ENCODE measurements around the gene PRKCB.

PRKCB gene

DNA sequence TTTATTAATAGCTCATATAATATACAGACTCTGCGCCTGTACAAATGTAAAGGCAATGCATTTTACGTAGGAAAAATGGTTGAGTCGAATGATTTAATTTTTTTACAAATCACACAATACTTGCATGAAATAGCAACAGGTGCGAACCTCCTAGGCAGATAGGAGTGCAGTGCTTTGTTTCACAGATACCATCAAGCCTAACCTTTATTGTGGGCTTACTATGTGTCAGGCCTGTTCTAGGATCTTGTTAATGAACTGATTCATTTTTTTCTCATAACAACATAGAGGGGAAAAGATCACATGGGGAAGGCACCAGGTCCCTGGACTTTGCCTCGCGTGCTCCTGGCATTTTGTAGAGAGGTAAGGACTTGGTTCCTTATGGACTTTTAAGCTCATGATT, 107.8 kb downstream of the PRKCB start:
- no peak for DNase-seq (ENCODE audit: low read depth)

- DNase-seq (ENCODE audit: low read depth): no peak
These were observed 108.6 kb downstream of the PRKCB start for GRCh38 chr16:23944381-23944780.

DNA sequence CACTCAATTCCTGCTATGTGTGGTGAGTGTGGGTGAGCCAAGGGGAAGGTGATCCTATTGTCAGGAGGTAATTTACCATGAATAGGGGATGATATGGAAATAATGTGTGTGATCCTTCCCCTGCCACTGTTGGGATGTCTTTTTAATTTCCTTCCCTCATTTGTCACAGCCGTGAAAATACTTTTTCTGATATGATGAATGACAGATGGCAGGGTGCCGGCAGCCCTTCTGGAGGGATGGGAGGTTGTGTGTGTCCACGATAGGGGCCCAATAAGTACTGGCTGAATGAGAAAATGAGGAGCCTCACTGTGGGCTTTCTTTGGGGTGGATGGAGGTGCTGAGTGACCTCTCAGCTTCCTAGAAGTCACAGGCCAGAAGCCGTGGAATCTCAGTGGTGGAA, 109.5 kb downstream of the PRKCB start:
- DNase-seq (ENCODE audit: low read depth): no peak

DNA sequence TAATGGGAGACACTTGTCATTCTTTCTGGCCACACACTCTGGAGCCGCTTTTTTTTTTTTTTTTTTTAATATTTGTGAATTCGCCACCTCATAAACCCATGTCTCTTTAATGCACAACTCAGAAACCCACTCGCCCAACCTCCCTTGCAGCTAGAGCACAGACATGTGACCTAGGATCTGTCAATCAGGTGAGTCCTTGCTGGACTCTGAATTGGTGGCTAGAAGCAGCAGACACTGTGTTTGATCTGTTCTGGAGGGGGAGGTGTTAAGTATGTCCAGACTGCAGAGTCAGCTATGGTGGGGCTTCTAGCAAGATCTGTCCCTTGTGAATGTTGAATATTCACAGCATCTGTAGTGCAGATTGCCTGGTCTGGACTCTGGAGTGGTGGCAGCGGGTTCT, 112.1 kb downstream of the PRKCB start:
- DNase-seq (ENCODE audit: low read depth): no peak

DNA sequence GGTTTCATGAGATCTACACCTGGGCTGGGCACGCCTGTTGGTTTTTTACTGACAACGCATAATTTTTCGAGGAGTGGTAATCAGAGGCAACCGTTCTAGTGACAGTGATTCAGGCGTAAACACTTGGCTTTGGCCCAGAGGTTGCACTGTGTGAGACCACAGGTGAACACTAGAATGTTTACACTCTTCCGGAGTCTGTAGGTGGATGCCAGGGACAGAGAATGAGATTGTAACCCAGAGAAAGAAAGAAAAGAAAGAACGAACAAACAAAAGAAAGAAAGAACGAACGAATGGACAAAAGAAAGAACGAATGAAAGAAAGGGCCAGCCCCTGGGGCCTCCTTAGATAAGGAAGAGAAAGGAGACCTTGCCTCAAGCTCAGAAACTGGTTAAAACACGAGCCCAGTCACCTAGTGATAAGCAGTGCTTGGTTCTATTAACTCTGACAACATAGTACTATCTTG, 113.2 kb downstream of the PRKCB start:
- no peak for DNase-seq (ENCODE audit: low read depth)

DNA sequence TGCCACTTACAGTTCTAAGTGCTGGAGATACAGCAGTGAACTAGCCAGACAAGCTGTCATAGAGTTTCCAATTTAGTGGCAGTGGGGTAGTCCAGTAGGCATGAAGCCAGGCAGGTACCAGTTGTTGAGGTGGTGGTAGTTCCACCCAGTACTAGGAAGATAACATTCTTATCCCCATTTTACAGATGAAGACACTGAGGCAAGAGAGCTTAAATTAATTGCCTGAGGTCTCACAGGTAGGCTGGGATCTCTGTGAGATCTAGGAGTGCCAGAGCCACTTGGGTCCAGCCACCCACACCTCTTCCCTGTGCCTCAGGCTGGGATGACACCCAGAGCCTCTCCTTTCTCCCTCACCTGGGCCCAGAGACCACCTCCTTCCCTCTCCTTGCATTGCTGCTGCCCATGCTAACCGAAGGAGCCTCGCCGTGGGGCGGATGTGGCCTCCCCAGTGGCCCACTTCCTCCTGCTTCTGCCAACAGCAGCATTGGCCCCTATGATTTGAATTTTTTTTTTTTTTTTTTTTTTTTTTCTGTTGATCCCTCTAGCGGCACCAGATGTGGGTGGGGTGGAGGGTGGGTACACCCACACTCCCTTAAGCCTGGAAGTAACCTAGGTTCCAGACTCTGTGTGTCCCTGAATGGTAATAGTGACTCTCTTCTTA, 114.0 kb downstream of the PRKCB start:
- DNase-seq (ENCODE audit: low read depth): no peak

- no peak for DNase-seq (ENCODE audit: low read depth)
These were observed 114.6 kb downstream of the PRKCB start for GRCh38 chr16:23950291-23950894.

DNA sequence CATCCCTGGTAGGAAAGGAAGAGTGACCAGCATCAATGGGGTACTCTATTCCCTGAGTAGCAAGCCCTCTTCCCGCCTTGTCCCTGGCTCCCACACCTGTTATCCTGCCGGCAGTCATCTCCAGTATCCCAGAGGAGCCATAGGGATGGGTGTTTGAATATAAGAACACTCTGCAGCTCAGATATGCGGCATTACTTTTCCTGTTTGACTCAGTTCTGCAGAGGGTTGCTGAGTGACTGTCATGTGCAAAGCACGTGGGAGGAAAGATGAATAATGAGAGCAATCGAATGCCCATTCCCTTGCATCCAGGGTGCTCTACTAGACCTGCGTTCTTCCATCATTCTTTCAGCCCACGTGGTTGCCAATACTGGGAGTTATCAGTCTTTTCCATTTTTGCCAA, 115.1 kb downstream of the PRKCB start:
- DNase-seq (ENCODE audit: low read depth): no peak

DNA sequence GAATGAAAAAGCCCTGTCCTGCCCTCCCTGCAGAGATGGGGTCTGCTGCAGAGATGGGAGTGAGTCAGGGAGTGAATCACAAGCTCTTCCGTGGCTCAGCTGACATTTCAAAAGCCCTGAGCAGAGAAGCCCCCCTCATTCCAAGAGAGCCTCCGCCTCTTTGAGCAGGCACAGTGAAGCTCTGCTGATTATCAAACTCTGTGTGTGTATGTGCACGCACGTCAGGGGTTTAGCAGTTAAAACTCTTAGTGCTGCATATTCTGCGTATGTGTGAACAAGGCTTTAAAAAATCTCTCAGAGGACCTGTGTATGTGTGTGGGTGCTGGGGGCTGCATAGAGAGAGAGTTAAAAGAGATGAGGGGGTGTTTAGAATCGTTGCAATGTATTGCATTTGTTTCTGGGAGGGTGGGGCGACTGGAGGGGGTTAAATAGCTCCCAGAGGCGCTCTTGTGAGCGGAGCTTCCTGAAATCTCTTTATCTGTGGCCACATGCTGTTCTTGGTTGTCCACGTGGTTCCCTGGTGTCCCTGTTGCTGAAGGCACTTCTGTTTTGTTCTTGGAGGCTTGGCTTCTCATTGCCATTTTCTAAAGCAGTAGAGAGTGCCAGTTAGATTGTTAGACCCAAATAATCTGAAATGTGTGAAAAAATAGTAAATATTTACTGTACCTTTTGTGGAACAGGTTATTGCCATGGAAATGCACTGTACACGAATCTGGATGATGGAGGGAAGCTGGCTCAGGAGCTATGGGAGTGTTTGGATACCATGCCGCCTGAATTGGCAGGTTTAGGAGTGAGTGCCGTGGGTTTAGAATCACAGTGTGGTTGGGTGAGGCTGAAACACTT, 116.6 kb downstream of the PRKCB start:
- DNase-seq (ENCODE audit: low read depth): no peak

GRCh38 chr16:23952971-23953300, 117.2 kb downstream of the PRKCB start:
- no peak for DNase-seq (ENCODE audit: low read depth)

GRCh38 chr16:23953476-23953875, 117.7 kb downstream of the PRKCB start:
- DNase-seq (ENCODE audit: low read depth): no peak

- no peak for DNase-seq (ENCODE audit: low read depth)
These were observed 119.3 kb downstream of the PRKCB start for GRCh38 chr16:23955088-23955487.

- DNase-seq (ENCODE audit: low read depth): no peak
These were observed 121.5 kb downstream of the PRKCB start for GRCh38 chr16:23957287-23957686.

- DNase-seq (ENCODE audit: low read depth): no peak
These were observed 123.4 kb downstream of the PRKCB start for GRCh38 chr16:23959072-23959751.

DNA sequence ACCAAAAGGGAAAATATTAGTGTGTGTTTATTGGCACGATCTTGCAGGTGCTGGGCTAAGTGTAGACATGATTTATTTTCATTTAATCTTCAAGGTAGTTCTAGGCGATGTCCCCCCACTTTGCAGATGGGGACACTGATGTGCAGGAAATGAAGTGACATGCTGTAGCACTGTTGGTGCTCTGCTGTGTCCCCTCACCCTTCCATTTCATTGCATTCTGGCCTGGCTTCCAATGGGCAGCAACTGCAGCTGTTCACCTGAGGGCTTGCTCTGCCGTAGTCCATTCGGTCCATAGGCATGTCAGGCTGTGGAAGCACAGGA, 123.9 kb downstream of the PRKCB start:
- no peak for DNase-seq (ENCODE audit: low read depth)

GRCh38 chr16:23960081-23960885, 124.5 kb downstream of the PRKCB start:
- no peak for DNase-seq (ENCODE audit: low read depth)

DNA sequence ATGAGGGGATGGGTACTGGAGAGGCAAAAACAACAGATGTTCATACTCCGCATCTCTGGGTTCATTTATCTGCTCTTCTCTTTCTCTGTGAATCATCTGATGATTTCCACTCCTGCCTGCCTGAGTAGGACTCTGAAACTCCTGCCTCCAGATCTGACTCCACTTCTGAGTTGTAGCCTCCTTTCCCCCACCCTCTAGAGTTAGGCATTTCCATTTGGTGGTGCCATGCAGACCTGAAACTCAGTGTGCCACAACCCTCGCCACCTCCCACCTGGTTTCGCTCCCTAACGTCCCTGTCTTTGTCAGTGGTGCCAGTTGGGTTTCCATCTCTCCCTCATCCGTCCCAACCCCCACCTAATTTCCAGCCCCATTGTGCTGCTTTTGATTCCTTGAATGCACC, 126.2 kb downstream of the PRKCB start:
- DNase-seq (ENCODE audit: low read depth): no peak

DNA sequence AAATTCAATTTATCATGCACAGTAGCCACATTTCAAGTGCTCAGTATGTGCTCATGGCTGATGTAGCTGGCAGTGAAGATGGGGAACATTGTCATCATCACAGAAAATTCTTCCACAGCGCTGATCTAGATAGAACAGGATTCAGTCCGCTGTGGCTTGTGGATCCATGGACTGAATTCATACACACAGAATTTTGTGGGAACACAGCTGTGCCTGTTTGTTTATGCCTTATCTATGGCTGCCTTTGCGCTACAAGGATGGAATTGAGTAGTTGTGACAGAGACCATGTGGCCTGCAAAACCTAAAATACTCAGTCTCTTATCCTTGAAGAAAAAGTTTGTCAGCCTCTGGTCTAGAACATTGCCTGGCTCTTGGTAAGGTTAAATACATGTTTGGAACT, 128.4 kb downstream of the PRKCB start:
- DNase-seq (ENCODE audit: low read depth): no peak

DNA sequence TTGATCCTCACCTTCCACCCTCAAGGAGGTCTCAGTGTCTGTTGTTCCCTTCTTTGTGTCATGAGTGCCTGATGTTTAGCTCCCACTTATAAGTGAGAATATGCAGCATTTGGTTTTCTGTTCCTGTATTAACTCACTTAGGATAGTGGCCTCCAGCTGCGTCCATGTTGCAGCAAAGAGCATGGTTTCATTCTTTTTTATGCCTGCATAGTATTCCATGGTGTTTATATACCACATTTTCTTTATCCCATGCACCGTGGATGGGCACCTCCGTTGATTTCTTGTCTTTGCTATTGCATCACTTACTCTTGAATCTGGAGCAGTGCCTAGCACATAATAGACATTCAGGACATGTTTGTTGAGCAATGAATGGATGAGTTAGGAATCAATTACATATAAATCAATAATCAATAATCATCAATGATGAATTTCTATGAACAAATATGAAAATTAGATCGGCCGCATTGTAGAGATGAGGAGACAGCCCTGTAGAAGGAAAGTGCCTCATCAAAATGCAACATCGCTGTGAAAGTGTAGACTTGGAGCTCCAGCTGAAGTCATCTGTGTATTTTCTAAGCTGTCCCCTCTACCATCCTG, 129.5 kb downstream of the PRKCB start:
- DNase-seq (ENCODE audit: low read depth): no peak

DNA sequence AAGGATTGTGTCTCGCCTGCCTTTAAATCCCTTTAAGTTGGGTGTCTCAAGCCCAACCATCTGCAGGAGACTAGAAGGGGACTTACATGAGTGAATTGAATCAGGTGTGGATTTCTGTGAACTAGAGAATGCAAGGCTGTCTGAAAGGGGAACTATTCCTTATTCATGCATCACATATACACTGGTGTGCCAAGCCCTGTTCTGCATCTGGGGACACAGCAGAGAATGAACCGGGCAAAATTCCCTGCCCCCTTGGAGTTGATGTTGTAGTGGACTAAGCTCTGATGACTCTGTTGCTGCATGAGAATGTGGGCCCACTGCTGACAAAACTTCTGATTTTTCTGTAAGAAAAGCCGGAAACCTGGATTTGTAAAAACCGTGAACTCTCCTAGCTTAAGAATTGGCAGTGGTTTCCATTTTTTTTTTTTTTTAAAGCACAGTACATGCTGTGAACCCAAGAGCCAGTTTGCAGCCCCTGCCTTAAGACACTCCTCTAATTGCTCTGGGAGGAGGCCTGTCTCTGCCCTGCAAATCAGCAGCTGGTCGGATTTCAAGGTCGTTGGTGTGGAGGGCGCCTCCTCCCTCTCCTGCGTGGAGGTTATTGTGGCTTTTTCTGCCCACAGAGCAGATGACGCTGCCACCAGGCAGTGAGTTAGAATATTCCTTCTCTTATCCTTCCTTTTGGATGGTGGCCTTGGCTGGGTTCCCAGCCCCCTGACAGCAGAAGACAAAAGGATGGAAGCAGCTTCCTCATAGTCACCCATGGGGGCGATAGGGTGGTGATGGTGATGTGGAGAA, 131.0 kb downstream of the PRKCB start:
- no peak for DNase-seq (ENCODE audit: low read depth)

DNA sequence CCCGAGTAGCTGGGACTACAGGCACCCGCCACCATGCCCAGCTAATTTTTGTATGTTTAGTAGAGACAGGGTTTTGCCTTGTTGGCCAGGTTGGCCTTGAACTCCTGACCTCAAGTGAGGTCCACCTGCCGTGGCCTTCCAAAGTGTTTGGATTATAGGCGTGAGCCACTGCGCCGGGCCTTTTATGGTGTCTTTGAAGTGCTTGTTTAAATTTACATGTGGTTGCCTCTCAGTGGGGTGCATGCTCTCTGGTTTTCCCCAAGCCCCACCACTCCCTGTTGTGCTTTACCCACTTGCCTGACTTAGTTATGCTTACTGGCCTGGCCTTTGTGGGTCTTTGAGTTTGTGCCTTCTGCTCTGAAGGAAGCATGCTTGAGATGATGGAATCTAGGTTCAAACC, 132.0 kb downstream of the PRKCB start:
- DNase-seq (ENCODE audit: low read depth): no peak

Measured in HS-27A (cell line).